H54 (cell line): ENCODE measurements around the gene CELF4.
"Not testable (repeated sequence)": the region's sequence is repeated elsewhere in the genome, so short reads cannot be mapped to it uniquely, and the experiment has no call there.

Experiments used
- DNase-seq: peaks from one replicate; pipeline ENCODE4 v3.0.0; 2011; ENCODE audit warnings: low spot score, mixed read lengths; ENCODE audit not compliant: insufficient read length
- FAIRE-seq: peaks from 3 replicates; lab custom pipeline; 2011; peaks lifted over from hg19 to GRCh38; lab: Jason Lieb, UNC
- POLR2A ChIP-seq: IDR thresholded peaks from 2 replicates; pipeline ENCODE4 v1.6.1; 2011; ENCODE audit warnings: low read depth, mild to moderate bottlenecking, low read length

CELF4 gene

GRCh38 chr18:37482433-37482832 is 83.2 kb downstream of the CELF4 start:
- no peak for FAIRE-seq
- no peak for DNase-seq
- TF ChIP-seq POLR2A, result no peak

DNA sequence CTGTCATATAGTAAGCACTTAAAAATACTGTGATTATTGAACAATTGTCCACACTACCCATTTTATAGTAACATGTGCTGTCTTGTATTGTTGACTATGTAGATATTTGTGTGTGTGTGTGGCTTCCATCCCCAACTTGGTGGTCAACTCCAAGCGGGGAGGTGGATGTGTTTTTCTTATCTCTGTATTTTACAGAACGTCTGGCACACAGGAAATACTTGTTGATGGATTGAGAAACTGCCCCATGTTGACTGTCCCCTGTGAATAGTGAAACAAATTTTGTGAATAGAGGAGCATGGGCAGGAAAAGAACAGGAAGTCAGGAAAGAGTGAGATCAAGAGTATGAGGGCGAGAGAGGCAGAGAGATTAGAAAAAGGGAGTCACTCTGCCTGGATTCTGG is 83.6 kb downstream of the CELF4 start:
- TF ChIP-seq POLR2A, result no peak
- DNase-seq, result no peak
- no peak for FAIRE-seq

GRCh38 chr18:37481491-37481890 is 84.1 kb downstream of the CELF4 start:
- no peak for TF ChIP-seq POLR2A
- DNase-seq (no peak), FAIRE-seq (no peak)

DNA sequence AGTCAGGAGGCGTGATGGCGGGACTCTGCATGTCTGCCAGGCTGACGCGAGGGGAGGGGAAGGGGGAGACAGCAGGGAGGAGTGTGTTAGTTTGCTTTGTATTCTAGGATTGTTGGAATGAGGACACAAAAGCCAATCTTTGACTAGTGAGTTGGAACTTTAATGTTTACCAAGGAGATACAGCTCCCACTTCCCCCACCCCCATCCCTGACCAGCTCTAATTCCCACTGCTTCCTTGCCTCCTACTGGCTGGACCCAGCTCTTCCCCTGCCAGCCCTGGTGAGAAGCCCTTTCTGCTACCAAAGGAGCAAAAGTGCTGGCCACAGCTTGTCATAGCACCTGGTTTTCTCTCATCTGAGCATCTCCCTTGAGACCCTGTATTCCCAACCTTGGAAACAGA is 84.5 kb downstream of the CELF4 start:
- TF ChIP-seq POLR2A, result no peak
- FAIRE-seq (no peak), DNase-seq (no peak)

GRCh38 chr18:37476611-37477295 is 88.8 kb downstream of the CELF4 start:
- TF ChIP-seq POLR2A, result no peak
- no peak for FAIRE-seq
- DNase-seq, result no peak

DNA sequence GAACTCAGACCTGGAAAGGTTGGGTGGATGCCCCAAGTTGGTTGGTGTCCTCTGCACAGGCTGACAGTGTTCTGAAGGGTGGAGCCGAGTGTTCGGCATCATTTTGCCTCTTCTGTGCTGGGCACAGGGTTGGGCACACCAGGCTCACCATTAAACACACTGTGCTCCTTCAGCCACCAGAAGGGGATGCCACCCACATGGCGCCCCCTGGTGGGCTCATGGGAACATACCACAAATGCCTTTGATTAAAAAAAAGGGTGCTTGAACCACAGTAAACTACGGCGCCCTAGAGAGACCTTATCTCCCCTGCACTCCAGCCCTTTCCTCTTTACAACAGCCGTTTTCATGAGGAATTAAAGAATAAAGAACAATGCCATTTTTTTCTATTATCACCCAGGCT is 89.4 kb downstream of the CELF4 start:
- no peak for TF ChIP-seq POLR2A
- DNase-seq (no peak), FAIRE-seq (no peak)

- FAIRE-seq (no peak), DNase-seq (no peak)
- TF ChIP-seq POLR2A, result no peak
These were observed 92.3 kb downstream of the CELF4 start for GRCh38 chr18:37473195-37473840.

DNA sequence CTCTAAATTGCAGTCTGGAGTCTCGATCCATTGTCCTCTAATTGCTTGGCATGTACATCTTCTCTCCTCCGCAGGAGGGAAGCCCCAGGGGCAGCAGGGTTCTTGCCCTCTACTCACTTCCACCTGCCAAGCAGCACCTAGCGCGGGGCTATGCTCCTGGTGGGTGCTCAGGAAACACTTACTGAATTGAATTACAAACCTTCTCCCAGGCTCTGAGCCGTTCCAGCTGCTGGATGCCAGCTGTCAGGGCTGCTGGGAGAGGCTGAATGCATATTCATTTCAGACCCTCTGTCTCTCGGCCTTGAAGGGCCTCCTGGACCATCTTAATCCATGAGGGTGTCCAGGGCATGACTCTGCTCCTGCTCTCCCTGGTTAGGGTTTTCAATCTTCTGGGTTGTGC is 94.0 kb downstream of the CELF4 start:
- no peak for TF ChIP-seq POLR2A
- FAIRE-seq (no peak), DNase-seq (no peak)

GRCh38 chr18:37470986-37471385 is 94.6 kb downstream of the CELF4 start:
- DNase-seq (no peak), FAIRE-seq (no peak)
- TF ChIP-seq POLR2A, result no peak

GRCh38 chr18:37467002-37467662 is 98.5 kb downstream of the CELF4 start:
- no peak for TF ChIP-seq POLR2A
- no peak for DNase-seq
- FAIRE-seq, result no peak

- no peak for FAIRE-seq
- TF ChIP-seq POLR2A, result no peak
- no peak for DNase-seq
These were observed 99.6 kb downstream of the CELF4 start for GRCh38 chr18:37465958-37466357.

DNA sequence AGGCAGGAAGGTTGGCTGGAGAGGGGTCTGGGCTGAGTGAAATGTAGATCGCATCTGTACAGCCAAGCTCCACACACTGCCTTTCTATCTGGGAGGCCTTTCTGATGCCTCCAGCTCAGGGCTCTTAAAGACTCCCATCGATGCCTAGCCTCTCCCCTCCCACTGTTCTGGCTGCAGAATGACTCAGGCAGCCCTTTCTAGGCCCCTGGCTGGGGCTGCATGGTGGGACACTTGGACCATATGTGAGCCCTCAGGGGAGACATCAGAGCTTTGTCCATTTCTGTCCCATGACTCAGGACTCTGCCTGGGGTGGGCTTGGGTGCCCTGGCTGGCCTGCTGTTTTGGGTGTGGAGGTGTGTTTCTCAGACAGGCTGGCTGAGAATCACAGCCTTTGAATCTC is 101.3 kb downstream of the CELF4 start:
- FAIRE-seq (no peak), DNase-seq (no peak)
- no peak for TF ChIP-seq POLR2A

GRCh38 chr18:37461329-37461728 is 104.3 kb downstream of the CELF4 start:
- FAIRE-seq, DNase-seq: not testable (repeated sequence)

DNA sequence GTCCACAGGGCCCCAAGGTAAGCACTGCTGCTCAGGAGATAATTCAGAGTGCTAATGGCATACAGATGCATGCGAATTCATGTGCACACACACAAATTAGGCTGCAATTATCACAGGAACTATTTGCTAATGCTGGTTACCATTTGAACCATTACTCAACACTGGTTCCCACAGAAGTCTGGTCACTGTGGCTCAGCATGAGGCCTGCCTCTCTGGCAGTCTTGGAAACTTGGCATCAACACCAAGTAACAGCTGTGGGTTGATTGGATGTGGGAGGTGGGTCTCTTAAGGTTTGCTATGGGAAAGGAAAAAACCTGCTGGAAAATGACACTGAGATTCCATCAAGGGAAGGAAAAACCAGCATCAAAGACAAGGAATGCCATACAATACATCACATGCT is 105.0 kb downstream of the CELF4 start:
- DNase-seq, result no peak
- TF ChIP-seq POLR2A, result no peak
- no peak for FAIRE-seq

GRCh38 chr18:37458697-37459096 is 106.9 kb downstream of the CELF4 start:
- TF ChIP-seq POLR2A, result no peak
- no peak for FAIRE-seq
- DNase-seq, result no peak
